Measurements from ENCODE around the gene FOXK2. TPM values are rescaled to one million over a fixed set of nuclear protein-coding genes. Genes with fewer than 3 reads are reported as not detected.

FOXK2 gene
- total and polyA plus RNA-seq, 4 donors = 23.4 to 59.8 (median 33.4) TPM

- H3K36me3 ChIP-seq (ENCODE audit: control insufficient read depth in 4 of 4, insufficient read depth in 4 of 4, low read length in 4 of 4) = peaks cover 3 to 48% (median 24%) of the 10 kb centered on the region in 4 donors
Measured at GRCh38 chr17:82596837-82597672, 77.5 kb downstream of the FOXK2 start.

DNA sequence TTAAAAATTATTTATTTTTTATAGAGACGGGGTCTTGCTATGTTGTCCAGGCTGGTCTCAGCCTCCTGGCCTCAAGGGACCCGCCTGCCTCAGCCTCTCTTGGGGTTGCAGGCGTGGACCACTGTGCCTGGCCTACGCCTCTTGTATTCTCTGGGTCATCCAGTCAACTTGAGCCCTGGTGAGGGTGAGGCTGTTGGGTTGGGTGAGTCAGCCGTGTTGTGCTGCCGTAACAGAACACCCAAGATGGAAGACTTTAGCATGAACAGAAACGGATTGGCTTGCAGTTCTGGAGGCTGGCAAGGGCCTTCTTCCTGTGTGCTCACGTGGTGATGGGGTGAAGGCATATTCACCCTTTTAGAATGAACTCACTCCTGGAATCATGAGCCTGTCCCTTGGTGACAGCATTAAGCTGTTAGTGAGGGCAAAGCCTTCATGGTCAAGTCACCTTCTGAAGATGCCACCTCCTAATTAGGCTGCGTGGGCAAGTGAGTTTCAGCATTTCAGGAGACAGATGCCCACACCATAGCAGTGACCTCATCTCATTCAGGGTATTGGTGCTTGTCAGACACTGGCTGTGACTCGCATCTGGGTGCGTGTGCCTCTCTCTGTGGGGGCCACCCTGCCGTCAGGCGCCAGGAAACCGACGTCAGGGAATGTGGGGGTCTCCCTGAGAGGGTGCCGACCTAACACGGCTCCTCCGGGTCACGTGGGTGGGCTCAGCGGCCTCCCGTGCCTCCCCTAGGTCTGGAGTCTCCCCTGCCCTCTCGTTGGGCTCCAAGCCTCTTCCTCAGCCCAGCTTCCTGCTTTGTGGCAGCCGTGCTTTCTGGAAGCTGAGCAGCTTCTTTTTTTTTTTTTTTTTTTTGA is 79.0 kb downstream of the FOXK2 start:
- Histone ChIP-seq H3K36me3 (ENCODE audit: control insufficient read depth in 4 of 4, insufficient read depth in 4 of 4, low read length in 4 of 4) (peaks cover 10 to 54% (median 26%) of the 10 kb centered on the region in 4 donors), H3K9me3 (ENCODE audit: control insufficient read depth in 4 of 4, insufficient read depth in 3 of 4, low read length in 3 of 4) (peaks cover 0 to 2% (median 0%) of the 10 kb centered on the region in 4 donors), H3K27me3 (ENCODE audit: control insufficient read depth in 3 of 3, insufficient read depth in 3 of 3, low read length in 2 of 3) (no peaks in the 10 kb centered on the region), H3K27ac (ENCODE audit: low read depth in 1 of 2, low read length in 1 of 2) (peak overlapping the region in 1 of 2 donors; percentile 65), H3K4me3 (no peak overlapping the region), H3K9ac (ENCODE audit: insufficient read depth in 1 of 2, low read length in 2 of 2) (no peak overlapping the region), H3K4me1 (ENCODE audit: control insufficient read depth in 5 of 5, insufficient read depth in 5 of 5, low read length in 5 of 5) (peaks cover 0 to 7% (median 6%) of the 10 kb centered on the region in 5 donors)
- DNase-seq (no peak), ATAC-seq (ENCODE audit: insufficient read depth, low FRiP score) (no peak)
- TF ChIP-seq, protein P1, sequence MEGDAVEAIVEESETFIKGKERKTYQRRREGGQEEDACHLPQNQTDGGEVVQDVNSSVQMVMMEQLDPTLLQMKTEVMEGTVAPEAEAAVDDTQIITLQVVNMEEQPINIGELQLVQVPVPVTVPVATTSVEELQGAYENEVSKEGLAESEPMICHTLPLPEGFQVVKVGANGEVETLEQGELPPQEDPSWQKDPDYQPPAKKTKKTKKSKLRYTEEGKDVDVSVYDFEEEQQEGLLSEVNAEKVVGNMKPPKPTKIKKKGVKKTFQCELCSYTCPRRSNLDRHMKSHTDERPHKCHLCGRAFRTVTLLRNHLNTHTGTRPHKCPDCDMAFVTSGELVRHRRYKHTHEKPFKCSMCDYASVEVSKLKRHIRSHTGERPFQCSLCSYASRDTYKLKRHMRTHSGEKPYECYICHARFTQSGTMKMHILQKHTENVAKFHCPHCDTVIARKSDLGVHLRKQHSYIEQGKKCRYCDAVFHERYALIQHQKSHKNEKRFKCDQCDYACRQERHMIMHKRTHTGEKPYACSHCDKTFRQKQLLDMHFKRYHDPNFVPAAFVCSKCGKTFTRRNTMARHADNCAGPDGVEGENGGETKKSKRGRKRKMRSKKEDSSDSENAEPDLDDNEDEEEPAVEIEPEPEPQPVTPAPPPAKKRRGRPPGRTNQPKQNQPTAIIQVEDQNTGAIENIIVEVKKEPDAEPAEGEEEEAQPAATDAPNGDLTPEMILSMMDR (IDR thresholded peaks at IDR 0.05; ENCODE audit: control extremely low read depth, extremely low read depth) = no peak
- WGBS, 2 donors = 75 to 83% methylated on average over 23 of the region's 23 CpGs

More at GRCh38 chr17:82596837-82597672, 77.5 kb downstream of the FOXK2 start:
- peak in 1 of 3 donors; percentile 41 for DNase-seq
- Histone ChIP-seq H3K4me1 (ENCODE audit: control insufficient read depth in 5 of 5, insufficient read depth in 5 of 5, low read length in 5 of 5) (peaks cover 0 to 18% (median 5%) of the 10 kb centered on the region in 5 donors), H3K27ac (ENCODE audit: low read depth in 1 of 2, low read length in 1 of 2) (no peak overlapping the region), H3K4me3 (no peak overlapping the region), H3K9me3 (ENCODE audit: control insufficient read depth in 4 of 4, insufficient read depth in 3 of 4, low read length in 3 of 4) (peaks cover 0 to 2% (median 0%) of the 10 kb centered on the region in 4 donors), H3K27me3 (ENCODE audit: control insufficient read depth in 3 of 3, insufficient read depth in 3 of 3, low read length in 2 of 3) (no peaks in the 10 kb centered on the region), H3K9ac (ENCODE audit: insufficient read depth in 1 of 2, low read length in 2 of 2) (no peak overlapping the region)
- WGBS, 2 donors = 87 to 91% methylated on average over 33 of the region's 33 CpGs
- no peak for ATAC-seq (ENCODE audit: insufficient read depth, low FRiP score)
- TF ChIP-seq, protein P1 (IDR thresholded peaks at IDR 0.05; ENCODE audit: control extremely low read depth, extremely low read depth) = no peak

- Histone ChIP-seq H3K9ac (ENCODE audit: insufficient read depth in 1 of 2, low read length in 2 of 2) (no peak overlapping the region), H3K4me1 (ENCODE audit: control insufficient read depth in 5 of 5, insufficient read depth in 5 of 5, low read length in 5 of 5) (peaks cover 0 to 14% (median 8%) of the 10 kb centered on the region in 5 donors), H3K27ac (ENCODE audit: low read depth in 1 of 2, low read length in 1 of 2) (no peak overlapping the region), H3K27me3 (ENCODE audit: control insufficient read depth in 3 of 3, insufficient read depth in 3 of 3, low read length in 2 of 3) (no peaks in the 10 kb centered on the region), H3K9me3 (ENCODE audit: control insufficient read depth in 4 of 4, insufficient read depth in 3 of 4, low read length in 3 of 4) (peaks cover 0 to 2% (median 0%) of the 10 kb centered on the region in 4 donors), H3K36me3 (ENCODE audit: control insufficient read depth in 4 of 4, insufficient read depth in 4 of 4, low read length in 4 of 4) (peaks cover 10 to 51% (median 30%) of the 10 kb centered on the region in 4 donors), H3K4me3 (no peak overlapping the region)
- no peak for ATAC-seq (ENCODE audit: insufficient read depth, low FRiP score)
- TF ChIP-seq, protein P1 (IDR thresholded peaks at IDR 0.05; ENCODE audit: control extremely low read depth, extremely low read depth) = no peak
- WGBS, 2 donors = 96 to 97% methylated on average over 26 of the region's 26 CpGs
- no peak for DNase-seq
Measured at GRCh38 chr17:82599674-82600661, 80.4 kb downstream of the FOXK2 start.

Measured in lung (tissue), 12 donors.